ENCODE data around the gene IGF1.

GRCh38 chr12:102364709-102365108, 115.7 kb downstream of the IGF1 start:
- TF ChIP-seq EZH2 (IDR thresholded peaks at IDR 0.05; ENCODE audit: insufficient read depth, poor library complexity, severe bottlenecking) (no peak), EZH2phosphoT487 (IDR thresholded peaks at IDR 0.05; ENCODE audit: insufficient read depth, low read depth) (no peak)
